Activated T-cell treated with anti-CD3 and anti-CD28 coated beads, Interleukin-2, amount 50 U/mL, for 24 hours (primary cell): ENCODE measurements around the gene OOSP4B.
"Not testable (repeated sequence)": the region's sequence is repeated elsewhere in the genome, so short reads cannot be mapped to it uniquely, and the experiment has no call there.

Source experiments
- DNase-seq: peaks from one replicate; pipeline ENCODE4 v3.0.0-alpha.2; 2020
- H3K27ac Mint-ChIP-seq: 2 replicates; pipeline ENCODE4 v1.8.0; 2020; ENCODE audit warnings: mild to moderate bottlenecking, mixed read lengths
- H3K27me3 Mint-ChIP-seq: 2 replicates; pipeline ENCODE4 v1.8.0; 2020; ENCODE audit warnings: mixed read lengths
- H3K36me3 Mint-ChIP-seq: 2 replicates; pipeline ENCODE4 v1.8.0; 2020; ENCODE audit warnings: low read depth, mixed read lengths
- H3K4me1 Mint-ChIP-seq: 2 replicates; pipeline ENCODE4 v1.8.0; 2020; ENCODE audit warnings: low read depth, mixed read lengths
- H3K4me3 Mint-ChIP-seq: 2 replicates; pipeline ENCODE4 v1.8.0; 2020; ENCODE audit warnings: mild to moderate bottlenecking, moderate library complexity, mixed read lengths
- H3K9me3 Mint-ChIP-seq: 2 replicates; pipeline ENCODE4 v1.8.0; 2020; ENCODE audit warnings: mixed read lengths

The OOSP4B gene

GRCh38 chr11:60020376-60020775 is 3.4 kb downstream of the OOSP4B start:
- H3K27ac Mint-ChIP-seq, H3K36me3 Mint-ChIP-seq, H3K9me3 Mint-ChIP-seq, DNase-seq, H3K4me3 Mint-ChIP-seq, H3K4me1 Mint-ChIP-seq: not testable (repeated sequence)
- H3K27me3 Mint-ChIP-seq = peaks cover 13% of the 10 kb centered on the region

DNA sequence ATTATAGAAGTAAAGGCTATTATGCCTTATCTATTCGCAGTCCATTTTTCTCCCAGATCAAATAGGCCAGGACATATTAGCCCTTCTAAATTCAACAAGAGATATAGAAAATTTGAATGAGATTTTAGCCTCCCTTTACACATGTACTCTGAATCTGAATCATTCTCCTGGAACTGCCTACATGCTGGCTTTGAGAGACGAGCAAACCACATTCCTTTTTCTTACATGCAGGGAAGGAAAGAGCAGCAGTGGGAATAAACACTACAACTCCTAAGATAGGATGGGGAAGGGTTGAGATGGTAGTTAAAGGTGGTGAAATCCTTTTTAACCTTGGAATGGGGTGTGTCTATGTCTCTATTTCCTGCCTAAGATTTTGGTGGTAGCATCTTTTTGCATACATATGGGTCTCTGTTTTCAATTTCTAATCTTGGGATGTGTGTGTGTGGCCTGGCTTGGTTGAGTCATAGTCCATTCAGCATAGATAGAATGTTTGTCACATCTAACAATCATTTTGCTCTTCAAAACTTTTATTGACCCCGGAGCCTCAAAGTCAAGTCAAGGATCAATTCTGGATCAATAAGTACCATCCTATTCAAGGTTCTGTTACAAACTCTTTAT is 12.1 kb downstream of the OOSP4B start:
- Mint-ChIP-seq H3K4me1 (no peaks in the 10 kb centered on the region), H3K27me3 (peaks cover 27% of the 10 kb centered on the region), H3K27ac (no peak overlapping the region), H3K36me3 (no peaks in the 10 kb centered on the region), H3K9me3 (no peaks in the 10 kb centered on the region), H3K4me3 (no peak overlapping the region)
- DNase-seq = no peak

DNA sequence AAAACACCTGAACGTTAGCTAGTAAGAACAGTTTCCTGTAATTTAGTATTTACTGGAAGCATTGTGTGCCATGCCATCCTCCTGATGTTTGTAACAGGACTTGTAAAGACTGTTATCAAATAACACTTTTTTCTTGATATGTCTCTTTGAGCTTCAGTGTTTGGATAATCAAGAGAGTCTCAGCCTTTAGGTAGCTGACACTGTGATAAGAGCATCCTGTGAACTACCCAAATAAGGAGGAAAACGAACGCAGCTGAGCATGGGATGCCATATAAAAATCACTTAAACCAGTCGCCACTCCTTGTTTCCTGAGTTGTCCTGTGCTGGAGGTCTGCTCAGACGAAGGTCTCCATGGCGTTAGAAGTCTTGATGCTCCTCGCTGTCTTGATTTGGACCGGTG is 23.1 kb downstream of the OOSP4B start, which contains the start of gene OOSP2:
TSS of gene OOSP2 (plus strand) at position 301 of the 400 bp plus-strand sequence. CDS start at position 352, 51 bp downstream.
- DNase-seq = no peak
- no peaks in the 10 kb centered on the region for H3K36me3 Mint-ChIP-seq
- H3K4me1 Mint-ChIP-seq = no peaks in the 10 kb centered on the region
- no peak within 1 kb of the TSS for H3K27ac Mint-ChIP-seq
- H3K27me3 Mint-ChIP-seq = no peaks in the 10 kb centered on the region
- no peaks in the 10 kb centered on the region for H3K9me3 Mint-ChIP-seq
- H3K4me3 Mint-ChIP-seq = no peak within 1 kb of the TSS

DNA sequence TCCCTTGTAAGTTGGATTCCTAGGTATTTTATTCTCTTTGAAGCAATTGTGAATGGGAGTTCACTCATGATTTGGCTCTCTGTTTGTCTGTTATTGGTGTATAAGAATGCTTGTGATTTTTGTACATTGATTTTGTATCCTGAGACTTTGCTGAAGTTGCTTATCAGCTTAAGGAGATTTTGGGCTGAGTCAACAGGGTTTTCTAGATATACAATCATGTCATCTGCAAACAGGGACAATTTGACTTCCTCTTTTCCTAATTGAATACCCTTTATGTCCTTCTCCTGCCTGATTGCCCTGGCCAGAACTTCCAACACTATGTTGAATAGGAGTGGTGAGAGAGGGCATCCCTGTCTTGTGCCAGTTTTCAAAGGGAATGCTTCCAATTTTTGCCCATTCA is 33.4 kb downstream of the OOSP4B start:
- H3K36me3 Mint-ChIP-seq, H3K4me1 Mint-ChIP-seq, H3K4me3 Mint-ChIP-seq: not testable (repeated sequence)

GRCh38 chr11:60050839-60051238 is 33.9 kb downstream of the OOSP4B start:
- not testable (repeated sequence) for H3K4me3 Mint-ChIP-seq, H3K4me1 Mint-ChIP-seq, DNase-seq, H3K27me3 Mint-ChIP-seq, H3K9me3 Mint-ChIP-seq, H3K36me3 Mint-ChIP-seq, H3K27ac Mint-ChIP-seq

More for the DNA sequence above, 33.4 kb downstream of the OOSP4B start:
- H3K27me3 Mint-ChIP-seq, H3K9me3 Mint-ChIP-seq, DNase-seq, H3K27ac Mint-ChIP-seq: not testable (repeated sequence)

DNA sequence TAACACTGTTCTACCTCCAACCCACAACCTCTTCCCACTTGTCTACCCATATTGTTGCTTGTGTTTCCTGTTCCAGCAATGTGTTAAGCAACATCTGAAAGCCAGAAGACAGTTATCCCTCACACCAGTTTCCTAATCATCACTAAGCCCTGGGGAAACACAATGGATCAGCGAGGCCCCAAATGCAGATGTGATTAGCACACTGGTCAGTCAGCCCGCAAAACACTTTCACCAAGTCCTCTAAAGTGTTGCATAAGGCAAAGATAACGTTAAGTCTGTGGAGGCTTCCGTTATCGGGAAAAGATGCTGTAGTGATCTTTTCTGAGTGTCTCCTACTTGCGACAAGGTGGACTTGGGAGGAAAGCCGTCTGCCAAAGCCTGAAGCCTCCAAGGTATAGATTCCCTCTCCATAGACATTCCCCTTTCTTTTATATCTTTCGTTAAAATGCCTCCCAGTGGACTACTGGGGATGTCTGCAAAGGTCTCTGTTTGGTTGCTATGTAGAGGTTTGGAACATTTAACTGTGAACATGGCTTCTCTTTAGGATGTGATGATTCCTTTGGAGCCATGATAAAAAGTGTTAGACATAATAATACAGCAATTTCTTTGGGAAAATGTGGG is 39.5 kb downstream of the OOSP4B start, which contains the start of gene MS4A3:
TSS of gene MS4A3 (plus strand) at position 317 of the 621 bp plus-strand sequence. CDS start 4,496 bp downstream, outside the sequence.
- Mint-ChIP-seq H3K27me3 (peaks cover 21% of the 10 kb centered on the region), H3K27ac (no peak within 1 kb of the TSS), H3K36me3 (no peaks in the 10 kb centered on the region), H3K9me3 (no peaks in the 10 kb centered on the region), H3K4me3 (no peak within 1 kb of the TSS), H3K4me1 (peaks cover 1% of the 10 kb centered on the region)
- no peak for DNase-seq

- Mint-ChIP-seq H3K27ac (no peak overlapping the region), H3K4me1 (peaks cover 1% of the 10 kb centered on the region), H3K36me3 (no peaks in the 10 kb centered on the region), H3K9me3 (no peaks in the 10 kb centered on the region), H3K4me3 (no peak overlapping the region), H3K27me3 (peaks cover 21% of the 10 kb centered on the region)
- no peak for DNase-seq
Measured at GRCh38 chr11:60059052-60059451, 42.1 kb downstream of the OOSP4B start.

DNA sequence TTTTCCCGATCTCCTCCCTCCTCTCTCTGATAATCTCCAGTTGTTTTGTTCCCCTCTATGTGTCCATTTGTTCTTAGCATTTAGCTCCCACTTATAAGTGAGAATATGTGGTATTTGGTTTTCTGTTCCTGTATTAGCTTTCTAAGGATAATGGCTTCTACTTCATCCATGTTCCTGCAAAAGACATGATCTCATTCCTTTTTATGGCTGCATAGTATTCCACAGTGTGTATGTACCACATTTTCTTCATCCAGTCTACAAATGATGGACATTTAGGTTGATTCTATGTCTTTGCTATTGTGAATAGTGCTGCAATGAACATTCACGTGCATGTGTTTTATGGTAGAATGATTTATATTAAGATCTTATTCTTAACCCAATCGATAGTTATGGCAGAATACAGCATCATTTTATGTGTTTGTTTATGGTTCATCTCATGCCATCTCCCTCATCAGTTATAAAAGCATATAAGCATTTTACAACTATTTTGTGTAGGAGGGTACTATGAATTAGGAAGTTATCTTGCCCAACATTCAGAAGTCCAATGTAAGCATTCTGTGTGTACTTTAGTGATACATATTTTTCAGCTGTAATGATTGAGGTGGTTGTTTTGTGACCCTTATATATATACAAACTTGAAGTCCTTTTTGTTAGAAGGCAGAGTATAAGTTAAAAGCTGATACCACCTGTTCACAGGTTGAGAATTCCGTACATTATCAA is 42.7 kb downstream of the OOSP4B start:
- Mint-ChIP-seq H3K36me3 (no peaks in the 10 kb centered on the region), H3K9me3 (no peaks in the 10 kb centered on the region), H3K4me3 (no peak overlapping the region), H3K27me3 (peaks cover 21% of the 10 kb centered on the region), H3K27ac (no peak overlapping the region), H3K4me1 (peaks cover 1% of the 10 kb centered on the region)
- no peak for DNase-seq

GRCh38 chr11:60064111-60064510 is 47.1 kb downstream of the OOSP4B start:
- Mint-ChIP-seq H3K27ac (no peak overlapping the region), H3K27me3 (peaks cover 5% of the 10 kb centered on the region), H3K4me3 (no peak overlapping the region), H3K36me3 (no peaks in the 10 kb centered on the region), H3K4me1 (peaks cover 1% of the 10 kb centered on the region), H3K9me3 (no peaks in the 10 kb centered on the region)
- no peak for DNase-seq

GRCh38 chr11:60065801-60066200 is 48.8 kb downstream of the OOSP4B start:
- H3K4me1 Mint-ChIP-seq = no peaks in the 10 kb centered on the region
- H3K9me3 Mint-ChIP-seq = no peaks in the 10 kb centered on the region

GRCh38 chr11:60069450-60069849 is 52.5 kb downstream of the OOSP4B start:
- Mint-ChIP-seq H3K27ac (no peak overlapping the region), H3K4me1 (no peaks in the 10 kb centered on the region), H3K4me3 (no peak overlapping the region), H3K9me3 (no peaks in the 10 kb centered on the region), H3K36me3 (no peaks in the 10 kb centered on the region), H3K27me3 (peaks cover 13% of the 10 kb centered on the region)
- no peak for DNase-seq

More at GRCh38 chr11:60065801-60066200, 48.8 kb downstream of the OOSP4B start:
- no peak for DNase-seq
- Mint-ChIP-seq H3K36me3 (no peaks in the 10 kb centered on the region), H3K27me3 (peaks cover 16% of the 10 kb centered on the region), H3K27ac (no peak overlapping the region), H3K4me3 (no peak overlapping the region)

DNA sequence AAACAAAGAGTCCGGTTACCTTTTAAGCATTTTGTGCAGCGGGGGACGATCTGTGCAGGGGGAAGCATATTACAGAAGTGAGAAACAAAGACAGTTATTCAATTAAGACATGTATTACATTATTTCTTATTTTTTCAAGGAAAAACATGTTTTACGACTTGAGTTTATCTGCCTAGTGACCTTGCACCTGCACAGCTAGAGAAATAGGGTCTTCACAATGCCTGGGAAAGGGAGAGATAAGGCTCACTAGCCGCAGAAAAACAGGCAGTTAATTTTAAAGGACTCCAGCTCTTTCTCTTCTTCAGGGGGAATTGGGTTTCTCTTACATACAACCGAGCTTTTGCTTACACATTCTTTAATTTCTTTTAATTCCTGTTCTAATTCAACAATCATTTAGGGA is 54.7 kb downstream of the OOSP4B start:
- not testable (repeated sequence) for H3K9me3 Mint-ChIP-seq, H3K4me1 Mint-ChIP-seq, H3K27ac Mint-ChIP-seq, H3K4me3 Mint-ChIP-seq, DNase-seq, H3K36me3 Mint-ChIP-seq
- peaks cover 18% of the 10 kb centered on the region for H3K27me3 Mint-ChIP-seq

DNA sequence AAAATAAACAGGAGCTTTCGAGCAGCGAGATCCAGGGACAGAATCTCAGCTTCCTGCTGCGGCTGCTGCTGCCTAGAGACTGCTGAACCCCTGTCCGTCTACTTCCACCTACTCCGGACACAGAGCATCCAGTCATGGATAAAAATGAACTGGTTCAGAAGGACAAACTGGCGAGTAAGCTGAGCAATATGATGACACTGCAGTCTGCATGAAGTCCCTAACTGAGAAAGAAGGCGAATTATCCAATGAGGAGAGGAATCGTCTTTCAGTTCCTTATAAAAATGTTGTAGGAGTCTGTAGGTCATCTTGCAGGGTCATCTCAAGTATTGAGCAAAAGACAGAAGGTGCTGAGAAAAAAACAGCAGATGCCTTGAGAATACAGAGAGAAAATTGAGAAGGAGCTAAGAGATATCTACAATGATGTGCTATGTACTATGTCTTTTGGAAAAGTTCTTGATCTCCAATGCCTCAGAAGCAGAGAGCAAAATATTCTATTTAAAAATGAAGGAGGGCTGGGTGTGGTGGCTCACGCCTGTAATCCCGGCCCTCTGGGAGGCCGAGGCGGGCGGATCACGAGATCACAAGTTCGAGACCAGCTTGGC is 60.3 kb downstream of the OOSP4B start:
- peaks cover 5% of the 10 kb centered on the region for H3K27me3 Mint-ChIP-seq
- H3K36me3 Mint-ChIP-seq = no peaks in the 10 kb centered on the region
- H3K9me3 Mint-ChIP-seq = no peaks in the 10 kb centered on the region
- no peak for DNase-seq
- H3K4me1 Mint-ChIP-seq = no peaks in the 10 kb centered on the region
- H3K27ac Mint-ChIP-seq = no peak overlapping the region
- no peak overlapping the region for H3K4me3 Mint-ChIP-seq

- Mint-ChIP-seq H3K27me3 (peaks cover 5% of the 10 kb centered on the region), H3K4me3 (no peak overlapping the region), H3K36me3 (no peaks in the 10 kb centered on the region), H3K4me1 (no peaks in the 10 kb centered on the region), H3K27ac (no peak overlapping the region), H3K9me3 (no peaks in the 10 kb centered on the region)
- DNase-seq = no peak
Measured at GRCh38 chr11:60077981-60078380, 61.0 kb downstream of the OOSP4B start.

GRCh38 chr11:60078745-60079144 is 61.8 kb downstream of the OOSP4B start:
- Mint-ChIP-seq H3K4me1 (no peaks in the 10 kb centered on the region), H3K36me3 (no peaks in the 10 kb centered on the region), H3K9me3 (no peaks in the 10 kb centered on the region), H3K27ac (no peak overlapping the region), H3K27me3 (peaks cover 5% of the 10 kb centered on the region), H3K4me3 (no peak overlapping the region)
- DNase-seq = no peak
